GM19238 (cell line): ENCODE measurements around the gene MATN1.
"Not testable (repeated sequence)": the region's sequence is repeated elsewhere in the genome, so short reads cannot be mapped to it uniquely, and the experiment has no call there.

Experiments used
- DNase-seq: peaks from one replicate; pipeline ENCODE4 v3.0.0; 2011; ENCODE audit warnings: low spot score; ENCODE audit not compliant: insufficient read length

Gene MATN1

DNA sequence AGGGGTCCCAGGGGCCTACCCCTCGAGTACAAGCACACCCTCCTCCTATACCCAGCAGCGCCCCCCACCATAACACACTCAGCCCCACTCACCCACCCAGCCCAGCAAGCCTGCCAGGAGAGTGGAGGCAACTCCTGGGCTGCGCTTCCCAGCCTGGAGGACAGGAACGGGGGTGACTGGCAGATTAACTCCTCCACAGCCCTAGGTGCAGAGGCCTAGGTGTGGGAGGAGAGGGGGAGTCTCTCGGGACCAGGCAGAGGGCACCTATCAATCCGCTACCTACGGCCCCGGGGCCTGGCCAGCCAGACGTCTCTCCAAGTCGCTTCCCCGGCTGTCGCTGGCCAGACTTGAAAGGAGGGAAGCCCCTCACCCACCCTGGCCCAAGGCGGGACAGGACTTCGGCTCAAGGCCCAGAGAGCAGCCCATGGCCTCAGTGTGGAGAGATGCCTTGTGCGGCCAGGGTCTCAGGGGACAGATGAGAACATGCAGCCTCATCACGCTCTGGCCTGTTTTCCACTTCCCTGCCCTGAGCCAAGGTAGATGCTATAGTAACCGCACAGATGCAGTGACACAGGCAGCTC is 24.9 kb downstream of the MATN1 start:
- DNase-seq: no peak

DNA sequence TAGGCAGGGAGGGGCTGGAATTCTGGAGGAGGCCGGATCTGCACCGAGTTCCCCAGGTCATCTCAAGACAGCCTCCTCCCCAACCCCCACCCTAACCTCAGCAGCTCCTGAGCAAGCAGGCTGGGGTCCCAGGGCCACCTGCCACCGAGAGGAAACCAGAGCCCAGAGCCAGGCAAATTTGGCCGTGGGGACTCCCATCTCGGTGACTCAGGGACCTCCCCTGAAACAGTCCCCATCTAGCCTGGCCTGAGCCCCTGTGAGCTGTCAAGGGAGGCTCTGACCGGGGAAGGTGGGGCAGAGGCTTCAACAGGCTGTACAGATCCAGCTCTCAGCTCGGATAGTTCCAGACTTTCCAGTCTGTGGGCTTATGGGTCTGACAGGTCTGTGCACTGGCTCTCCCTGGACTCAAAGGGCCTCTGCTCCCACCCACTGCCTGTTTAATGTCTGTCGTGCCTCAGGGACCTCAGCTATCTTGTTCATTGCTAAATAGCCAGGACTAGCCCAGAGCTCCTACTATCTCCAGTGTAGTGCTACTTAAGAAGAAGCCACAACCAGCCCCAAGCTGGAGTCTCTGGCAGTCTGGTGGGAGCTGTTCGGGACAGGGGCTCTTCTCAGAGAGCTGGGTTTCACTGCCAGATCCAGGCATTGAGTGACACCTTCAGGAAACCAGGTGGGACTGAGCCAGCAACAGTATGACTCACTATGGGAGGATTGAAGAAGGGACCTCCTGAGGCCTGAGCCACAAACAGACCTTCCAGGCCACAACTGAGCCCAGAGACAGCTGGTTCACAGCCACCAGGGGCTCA is 25.6 kb downstream of the MATN1 start:
- peak; percentile 27 for DNase-seq

DNA sequence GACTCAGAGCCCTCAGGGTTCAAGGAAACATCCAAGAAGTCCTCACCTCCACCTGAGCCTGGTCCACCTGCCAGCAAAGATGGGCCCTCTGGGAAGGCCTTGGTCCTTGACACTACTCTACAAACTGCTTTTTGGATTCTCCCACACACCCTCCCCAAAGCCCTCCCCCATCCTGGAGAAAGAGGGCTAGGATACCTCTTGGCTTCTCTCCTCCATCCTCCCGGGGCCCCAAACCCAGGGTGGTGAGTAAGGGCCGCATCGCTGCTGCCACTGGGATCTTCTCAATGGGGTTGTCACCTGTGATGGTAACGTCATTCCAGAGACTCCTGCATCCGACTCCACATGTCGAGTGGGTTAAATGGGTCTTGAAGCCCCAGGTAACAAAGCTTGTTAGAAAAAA is 26.6 kb downstream of the MATN1 start:
- no peak for DNase-seq

DNA sequence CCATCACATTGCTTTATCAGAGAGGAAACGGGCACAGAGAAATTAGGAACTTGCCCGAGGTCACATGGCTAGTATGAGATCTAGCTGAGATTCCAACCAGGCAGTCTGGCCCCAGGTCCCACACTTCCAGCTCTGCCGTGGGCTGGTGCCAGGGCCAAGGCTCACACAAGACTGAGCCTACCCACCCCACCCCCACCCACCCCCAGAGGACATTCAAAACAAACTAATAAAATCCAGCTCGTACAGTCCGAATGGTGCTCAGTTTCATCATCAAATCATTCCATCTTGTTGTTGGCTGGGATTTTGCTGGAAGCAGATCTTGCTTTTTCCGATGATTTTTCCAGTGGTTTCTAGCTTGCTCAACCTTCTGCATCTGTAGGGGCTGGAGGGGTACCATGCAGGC is 27.9 kb downstream of the MATN1 start:
- no peak for DNase-seq

DNA sequence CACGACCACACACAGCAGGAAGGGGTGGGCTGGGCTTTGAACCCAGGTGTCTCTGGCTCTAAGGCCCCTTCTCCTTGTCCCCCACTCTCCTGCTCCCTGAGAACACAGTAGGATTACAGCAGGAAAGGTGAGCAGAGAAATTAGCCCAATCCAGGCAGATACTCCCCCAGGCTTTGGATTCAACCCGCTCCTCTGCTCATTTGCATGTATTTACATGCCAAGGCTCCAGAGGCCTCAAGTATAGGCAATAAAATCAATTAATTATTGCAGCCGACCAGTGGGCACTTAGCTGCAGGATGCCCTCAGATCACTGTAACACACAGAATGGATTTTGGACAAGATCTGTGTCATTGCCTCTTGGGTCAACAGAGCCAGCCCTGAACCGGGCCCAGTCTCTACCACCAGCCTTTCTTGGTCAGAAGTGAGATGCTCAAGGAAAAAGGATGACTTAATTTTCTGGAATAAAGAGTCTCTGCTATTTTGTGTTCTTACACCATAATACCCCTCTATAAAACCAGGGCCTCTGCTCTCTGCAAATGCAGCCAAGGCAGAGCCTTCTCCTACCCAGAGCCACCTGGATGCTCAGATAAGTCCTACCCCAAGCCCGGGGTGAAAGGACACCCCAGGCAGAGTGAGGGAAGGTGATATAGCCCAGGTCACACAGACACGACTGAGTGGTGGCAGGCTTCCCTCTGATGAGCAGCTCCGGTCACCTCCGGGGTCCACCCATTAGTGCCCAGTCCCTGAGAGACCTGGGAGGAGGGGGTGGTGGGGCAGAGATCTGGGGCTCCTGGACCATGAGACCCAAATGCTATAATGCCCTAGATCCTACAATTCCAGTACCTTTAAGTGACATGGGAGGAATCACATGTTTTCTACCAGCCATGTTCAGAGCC is 28.9 kb downstream of the MATN1 start:
- DNase-seq: no peak

DNA sequence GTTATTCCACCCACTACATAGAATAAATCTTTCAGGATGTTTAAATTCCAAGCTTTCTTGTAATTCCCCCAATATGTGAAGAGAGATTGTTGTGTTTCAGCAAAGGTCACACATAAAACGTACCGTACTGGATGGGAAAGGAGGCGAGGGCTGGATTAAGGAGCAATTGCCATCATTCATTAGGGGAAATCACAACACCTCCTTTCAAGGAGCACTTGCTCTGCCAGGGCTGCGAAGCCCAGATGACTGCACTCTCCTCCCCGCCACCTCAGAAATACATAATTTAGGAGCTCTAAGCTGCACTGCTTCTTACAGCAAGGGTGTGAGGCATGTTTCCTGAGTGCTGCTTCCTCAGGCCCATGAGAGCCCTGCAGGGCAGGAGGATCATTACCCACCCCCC is 29.6 kb downstream of the MATN1 start:
- DNase-seq: no peak

DNA sequence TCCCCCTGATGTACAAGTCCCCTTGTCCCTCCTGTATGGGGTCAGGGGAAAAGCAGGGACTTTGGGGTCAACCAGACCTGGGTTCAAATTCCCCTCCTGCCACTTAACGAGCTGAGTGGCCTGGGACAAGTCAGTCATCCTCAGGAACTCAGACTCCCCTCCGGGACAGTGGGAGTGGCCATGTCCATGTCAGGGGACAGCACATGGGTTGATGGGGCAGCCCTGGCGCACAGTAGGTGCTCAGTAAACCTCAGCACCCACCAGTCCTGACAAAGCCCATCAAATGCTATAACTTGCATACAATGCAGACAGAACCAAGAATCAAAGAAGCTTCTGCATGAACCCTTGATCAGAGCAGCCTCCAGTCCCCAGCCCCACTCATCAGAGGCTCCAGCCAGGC is 30.0 kb downstream of the MATN1 start:
- no peak for DNase-seq

DNA sequence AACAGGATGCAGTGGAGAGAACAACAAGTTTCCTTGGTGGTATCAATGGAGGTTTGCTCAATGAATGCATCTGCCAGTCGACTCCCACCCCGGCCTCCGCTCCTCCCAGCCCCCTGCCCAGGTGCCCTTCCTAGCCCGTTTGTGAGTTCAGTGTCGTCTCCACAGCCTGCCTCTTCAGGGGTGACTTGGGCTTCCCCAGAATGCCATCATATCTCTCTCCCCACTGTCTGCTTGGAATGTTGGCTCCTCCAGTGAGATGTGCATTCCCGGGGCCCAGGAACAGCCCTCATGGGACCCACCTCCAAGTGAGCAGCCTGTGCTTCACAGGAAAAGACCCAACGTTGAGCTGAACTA is 30.5 kb downstream of the MATN1 start:
- DNase-seq: no peak

DNA sequence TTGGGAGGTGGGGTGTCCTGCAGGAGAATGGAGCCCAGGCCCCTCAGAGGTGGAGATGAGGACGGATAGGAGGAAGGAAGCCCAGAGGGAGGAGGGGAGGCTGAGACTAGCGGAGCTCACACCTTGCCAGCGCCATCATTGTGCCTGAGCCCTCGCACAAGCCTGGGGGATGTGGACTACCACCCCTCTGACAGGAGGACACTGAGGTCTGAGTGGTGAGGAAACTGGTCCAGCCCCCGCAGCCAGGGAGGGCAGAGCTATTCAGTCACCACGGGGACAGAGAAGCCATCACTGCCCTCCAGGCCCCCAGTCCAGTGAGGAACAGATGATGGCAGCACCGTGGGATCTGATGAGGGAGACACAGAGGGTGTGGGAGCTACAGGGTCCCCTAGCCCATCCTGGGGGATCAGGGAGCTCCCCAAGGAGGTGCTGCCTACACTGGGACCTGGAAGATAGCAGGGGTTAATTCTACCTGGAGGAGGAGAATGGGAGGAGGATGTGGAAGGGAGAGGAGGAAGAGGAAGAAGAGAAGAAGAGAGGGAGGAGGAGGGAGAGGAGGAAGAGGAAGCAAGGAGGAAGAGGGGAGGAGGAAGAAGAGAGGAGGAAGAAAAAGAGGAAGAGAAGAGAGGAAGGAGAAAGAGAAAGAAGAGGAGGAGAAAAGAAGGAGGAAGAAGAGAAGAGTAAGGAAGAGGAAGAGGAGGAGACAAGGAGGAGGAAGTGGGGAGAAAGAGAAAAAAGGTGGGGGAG is 31.0 kb downstream of the MATN1 start:
- no peak for DNase-seq

DNA sequence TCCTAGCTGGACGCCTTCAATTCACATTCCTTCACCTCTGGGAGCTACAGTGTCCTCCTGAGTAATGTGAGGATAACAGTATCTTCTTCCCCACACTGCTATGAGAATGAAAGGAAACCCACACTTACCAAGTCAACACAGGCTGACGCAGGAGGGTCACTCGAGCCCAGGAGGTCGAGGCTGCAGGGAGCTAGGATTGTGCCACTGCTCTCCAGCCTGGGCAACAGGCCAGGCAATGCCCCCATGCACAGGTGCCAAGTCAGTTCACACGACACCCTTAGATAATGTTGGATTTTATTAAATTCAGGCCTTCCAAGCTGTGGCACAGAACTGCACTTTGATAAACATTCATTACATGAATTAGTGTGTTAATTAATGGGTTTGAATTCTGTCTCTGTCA is 31.9 kb downstream of the MATN1 start:
- DNase-seq: no peak

DNA sequence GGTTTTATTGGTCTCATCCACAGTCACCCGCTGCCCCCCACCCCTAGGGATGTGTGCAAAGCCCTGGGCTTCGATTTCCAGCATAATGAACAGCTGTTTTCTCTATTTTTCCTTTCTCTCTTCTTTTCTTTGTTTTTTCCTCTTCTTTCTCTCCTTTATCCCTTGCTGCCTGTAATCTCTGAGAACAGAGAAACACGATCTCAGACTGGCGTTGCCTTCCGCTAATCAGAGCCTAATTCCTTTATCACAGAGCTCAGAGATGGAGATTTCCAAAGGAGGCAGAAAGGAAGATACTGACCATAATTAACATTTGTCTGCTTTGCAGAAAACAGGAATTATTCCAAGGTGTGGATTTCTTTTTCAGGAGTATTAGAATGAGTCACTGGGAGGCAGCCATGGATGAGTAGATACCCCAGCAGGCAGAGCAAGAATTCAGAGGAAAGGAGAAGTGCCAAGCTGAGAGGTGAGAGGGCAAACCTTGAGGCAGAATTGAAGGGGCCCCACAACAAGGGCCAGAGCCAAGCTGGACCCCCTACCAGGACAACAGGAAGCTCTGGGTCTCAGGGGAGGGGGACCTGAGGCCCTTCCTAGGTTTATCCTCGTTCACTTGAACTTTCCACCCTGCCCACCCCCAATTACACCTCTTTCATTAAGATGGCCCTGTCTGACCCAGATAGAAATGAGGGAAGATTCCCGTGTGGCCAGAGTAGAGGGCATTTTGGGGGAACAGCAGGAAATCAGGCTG is 33.3 kb downstream of the MATN1 start:
- DNase-seq: no peak

DNA sequence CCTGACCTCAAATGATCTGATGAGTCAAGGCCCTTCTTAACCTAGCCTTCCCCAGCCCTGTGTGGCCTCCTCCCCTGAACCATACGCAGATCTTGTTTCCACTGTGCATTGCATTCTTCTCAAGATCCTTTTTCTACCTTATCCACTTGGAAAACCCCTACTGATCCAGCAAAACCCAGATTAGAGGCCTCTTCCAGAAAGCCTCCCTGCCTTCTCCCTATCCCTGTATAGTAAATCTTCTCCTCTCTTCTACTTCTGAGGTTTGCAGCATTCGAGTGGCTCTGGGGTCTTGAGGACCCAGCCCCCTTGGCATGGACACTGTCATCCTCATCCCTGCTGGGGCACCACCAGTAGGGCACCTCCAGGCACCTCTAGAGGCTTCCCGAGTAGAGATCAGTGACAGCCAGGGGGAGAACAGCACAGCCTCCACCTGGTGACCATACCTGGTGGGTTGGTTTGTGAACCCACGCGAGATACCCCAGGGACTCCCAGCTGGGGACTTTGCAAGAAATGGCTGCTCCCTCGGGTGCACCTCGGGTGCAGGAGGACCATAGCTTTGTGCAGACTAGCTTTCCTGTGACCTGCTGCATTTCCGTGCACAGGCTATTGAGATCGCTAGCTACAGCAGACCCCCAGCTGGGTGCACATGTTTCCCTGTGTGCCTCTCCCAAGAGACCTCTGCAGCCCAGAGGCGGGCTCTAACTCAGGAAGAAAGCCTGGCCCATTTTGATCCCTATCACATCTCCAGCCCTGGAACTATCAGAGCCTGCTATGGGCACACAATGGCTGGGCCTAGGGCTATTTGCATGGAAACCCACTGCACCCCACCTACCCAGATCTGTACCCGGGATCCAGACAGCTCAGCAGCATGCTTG is 34.2 kb downstream of the MATN1 start:
- no peak for DNase-seq

DNA sequence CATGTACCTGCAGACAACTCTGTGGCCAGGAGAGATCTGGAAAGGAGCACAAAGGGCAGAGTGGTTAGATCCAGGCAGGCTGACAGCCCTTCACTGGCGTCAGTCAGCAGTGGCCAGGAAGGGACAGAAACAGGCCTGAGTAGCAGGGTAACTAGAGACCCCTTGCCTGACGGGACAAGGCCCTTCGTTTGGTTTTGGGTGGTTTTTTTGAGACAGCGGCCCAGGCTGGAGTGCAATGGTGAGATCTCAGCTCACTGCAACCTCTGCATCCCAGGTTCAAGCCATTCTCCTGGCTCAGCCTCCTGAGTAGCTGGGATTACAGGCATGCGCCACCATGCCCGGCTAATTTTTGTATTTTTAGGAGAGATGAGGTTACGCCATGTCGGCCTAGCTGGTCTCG is 34.9 kb downstream of the MATN1 start:
- DNase-seq: not testable (repeated sequence)

DNA sequence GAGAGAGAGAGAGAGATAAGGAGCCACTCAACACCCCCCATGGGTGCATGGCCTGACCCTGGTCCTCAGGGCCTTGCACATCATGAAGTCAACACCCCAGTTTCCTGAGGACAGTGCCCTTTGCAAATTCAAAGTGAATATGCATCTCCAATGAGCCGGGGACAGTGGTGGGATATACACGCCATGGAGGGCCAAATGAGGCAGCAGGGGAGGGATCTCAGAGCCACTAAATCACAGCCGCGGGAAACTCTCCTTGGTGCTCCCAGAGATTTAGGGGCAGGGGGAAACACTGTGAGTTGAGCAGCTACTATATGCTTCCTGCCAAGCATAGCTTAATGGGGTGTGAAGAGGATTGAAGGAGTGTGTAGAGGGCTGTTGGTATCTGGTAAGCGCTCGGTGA is 35.5 kb downstream of the MATN1 start:
- DNase-seq: no peak

DNA sequence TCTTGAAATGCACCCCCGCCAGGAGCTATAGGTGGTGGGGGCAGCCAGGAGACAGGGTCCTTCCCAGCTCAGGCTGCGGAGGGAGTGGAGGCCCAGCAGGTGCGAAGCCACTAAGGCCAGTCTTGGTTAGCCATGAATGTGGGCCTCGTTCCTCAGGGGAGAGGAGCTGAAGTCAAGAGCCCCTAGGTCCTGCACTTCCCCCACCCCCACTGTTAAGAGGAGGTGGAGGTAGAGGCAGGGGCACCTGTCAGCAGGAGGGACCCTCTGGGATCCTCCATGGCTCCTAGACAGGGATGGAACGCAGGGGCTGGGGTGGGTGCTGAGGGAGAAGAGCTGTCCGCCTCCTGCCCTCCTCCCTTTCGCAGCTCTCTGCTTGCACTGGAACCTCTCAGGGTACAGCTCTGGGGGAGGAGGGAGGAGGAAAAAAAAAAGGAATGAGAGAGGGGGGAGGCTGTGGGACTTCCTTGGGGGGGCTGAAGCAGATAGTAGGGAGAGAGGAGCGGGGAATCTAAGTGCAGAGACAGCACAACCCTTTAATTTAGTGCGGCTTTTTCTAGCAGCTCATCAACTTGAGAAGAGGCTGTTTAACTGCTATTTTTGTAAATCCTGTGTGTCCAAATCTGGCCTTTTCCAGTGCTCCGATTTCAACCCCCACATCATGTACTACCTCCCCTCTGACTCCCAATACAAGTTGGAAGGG is 37.0 kb downstream of the MATN1 start:
- no peak for DNase-seq

DNA sequence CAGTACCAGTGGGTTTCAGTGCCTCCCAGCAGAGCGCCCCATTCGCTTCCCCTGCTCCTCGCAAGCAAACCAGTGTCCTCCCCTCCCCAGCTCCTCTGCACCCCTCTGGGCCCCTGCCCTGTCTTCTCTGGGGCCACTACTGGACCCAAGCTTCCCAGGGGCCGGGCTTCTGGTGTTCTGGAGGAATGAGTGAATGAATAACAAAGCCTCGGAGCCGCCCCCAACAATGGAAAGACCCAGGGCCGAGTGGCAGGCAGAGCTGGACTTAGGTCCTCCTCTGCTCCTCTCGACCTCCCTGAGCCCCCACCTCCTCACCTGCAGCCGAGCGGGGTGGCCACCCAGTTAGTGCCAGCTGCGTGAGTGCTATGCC is 37.6 kb downstream of the MATN1 start:
- DNase-seq: no peak

DNA sequence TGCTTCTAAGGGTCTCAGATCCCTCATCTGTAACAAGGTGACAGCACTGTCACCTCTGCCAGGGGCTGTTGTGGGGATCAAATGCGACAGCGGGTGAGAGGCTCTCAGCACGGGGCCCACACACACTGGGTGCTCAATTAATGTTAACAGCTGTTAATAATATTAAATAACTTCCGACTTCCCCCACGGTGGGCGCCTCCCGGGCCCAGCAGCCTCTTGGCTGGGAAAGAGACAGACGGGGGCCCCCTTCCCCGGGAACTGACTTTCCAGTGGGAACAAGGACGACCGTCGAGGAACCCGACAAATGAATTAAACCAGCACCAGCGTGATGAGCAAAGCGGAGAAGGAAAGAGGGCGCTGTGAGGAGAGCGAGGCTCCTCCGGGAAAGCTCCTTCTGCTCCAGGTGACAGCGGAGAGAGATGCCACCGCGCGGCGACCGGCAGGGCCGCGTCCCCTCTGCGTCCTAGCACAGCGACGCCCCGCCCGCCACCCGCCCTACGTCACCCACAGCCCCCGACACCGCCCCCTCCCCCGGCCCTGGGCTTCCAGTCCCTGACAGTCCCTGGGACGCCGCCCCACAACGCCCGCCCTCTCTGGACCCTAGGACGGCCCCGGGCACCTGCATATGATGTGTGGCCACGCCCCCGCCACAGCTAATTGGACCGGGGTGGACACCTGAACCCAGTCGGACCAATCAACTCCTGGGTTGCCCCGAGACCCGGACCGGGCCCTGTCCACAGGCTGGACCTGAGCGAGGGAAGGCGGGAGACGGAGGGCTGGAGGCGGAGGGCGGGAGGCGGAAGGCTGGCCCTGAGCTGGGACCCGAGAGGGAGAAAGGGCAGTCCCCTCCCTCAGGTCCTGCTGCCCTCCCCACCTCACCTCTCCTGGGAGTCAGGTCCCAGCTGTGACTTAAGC is 38.2 kb downstream of the MATN1 start:
- DNase-seq: no peak

DNA sequence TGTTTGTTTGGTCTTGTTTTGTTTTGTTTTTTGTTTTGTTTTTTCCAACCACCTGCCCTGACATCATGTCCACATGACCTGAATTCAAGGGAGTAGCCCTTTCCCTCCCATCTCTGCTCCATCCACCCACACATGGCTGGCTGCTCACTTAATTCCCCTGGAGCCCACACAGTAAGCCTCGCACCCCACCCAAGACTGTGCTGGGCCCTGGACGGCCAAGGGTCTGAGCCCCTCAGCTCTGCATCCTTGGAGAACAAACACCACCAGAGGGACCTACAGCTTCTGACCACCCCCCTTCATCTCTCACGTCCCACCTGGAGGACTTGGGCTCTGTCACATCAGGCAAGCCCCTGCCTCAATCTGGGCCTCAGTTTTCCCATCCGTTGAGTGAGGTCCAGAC is 39.1 kb downstream of the MATN1 start:
- DNase-seq: no peak
